Measurements from ENCODE around the gene PMAIP1.

DNA sequence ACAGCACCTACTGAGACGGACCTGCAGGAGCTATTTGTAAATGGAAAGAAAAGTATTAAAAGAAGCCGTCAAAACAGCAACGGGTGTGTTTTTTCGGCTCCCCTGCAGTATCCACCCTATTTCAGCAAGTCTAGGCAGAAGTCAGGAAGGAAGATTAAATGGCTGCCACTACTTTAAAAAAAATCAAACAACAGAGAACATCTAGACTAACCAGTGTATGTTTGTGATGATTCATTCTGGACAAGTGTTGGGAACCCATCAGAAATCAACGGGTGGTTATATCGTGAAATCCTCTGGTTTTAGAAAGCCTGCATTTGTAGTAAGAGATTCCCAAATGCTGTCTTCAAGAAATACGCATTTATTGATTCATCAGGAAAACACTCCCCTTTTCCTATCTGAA lies 9.0 kb downstream of the PMAIP1 start:
- TF ChIP-seq, protein P1, sequence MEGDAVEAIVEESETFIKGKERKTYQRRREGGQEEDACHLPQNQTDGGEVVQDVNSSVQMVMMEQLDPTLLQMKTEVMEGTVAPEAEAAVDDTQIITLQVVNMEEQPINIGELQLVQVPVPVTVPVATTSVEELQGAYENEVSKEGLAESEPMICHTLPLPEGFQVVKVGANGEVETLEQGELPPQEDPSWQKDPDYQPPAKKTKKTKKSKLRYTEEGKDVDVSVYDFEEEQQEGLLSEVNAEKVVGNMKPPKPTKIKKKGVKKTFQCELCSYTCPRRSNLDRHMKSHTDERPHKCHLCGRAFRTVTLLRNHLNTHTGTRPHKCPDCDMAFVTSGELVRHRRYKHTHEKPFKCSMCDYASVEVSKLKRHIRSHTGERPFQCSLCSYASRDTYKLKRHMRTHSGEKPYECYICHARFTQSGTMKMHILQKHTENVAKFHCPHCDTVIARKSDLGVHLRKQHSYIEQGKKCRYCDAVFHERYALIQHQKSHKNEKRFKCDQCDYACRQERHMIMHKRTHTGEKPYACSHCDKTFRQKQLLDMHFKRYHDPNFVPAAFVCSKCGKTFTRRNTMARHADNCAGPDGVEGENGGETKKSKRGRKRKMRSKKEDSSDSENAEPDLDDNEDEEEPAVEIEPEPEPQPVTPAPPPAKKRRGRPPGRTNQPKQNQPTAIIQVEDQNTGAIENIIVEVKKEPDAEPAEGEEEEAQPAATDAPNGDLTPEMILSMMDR (IDR thresholded peaks at IDR 0.05) = no peak
- TF ChIP-seq POLR2A (IDR thresholded peaks at IDR 0.05) = no peak
